ENCODE data around the gene CCN5.

The CCN5 gene

GRCh38 chr20:44738813-44739477, 23.8 kb downstream of the CCN5 start:
- Histone ChIP-seq H3K36me3 (ENCODE audit: low read length) (no peaks in the 10 kb centered on the region), H3K27me3 (ENCODE audit: low read length) (no peaks in the 10 kb centered on the region), H3K4me2 (ENCODE audit: low read depth, low read length, poor library complexity, severe bottlenecking) (peak overlapping the region; percentile 73), H3K27ac (ENCODE audit: low read depth, low read length) (no peak overlapping the region), H2AFZ (ENCODE audit: low read depth, low read length, severe bottlenecking) (peak overlapping the region; percentile 64), H3K9me3 (ENCODE audit: insufficient read depth, low read length) (no peaks in the 10 kb centered on the region; the same call in 1 of the 2 replicates), H4K20me1 (ENCODE audit: low read depth, low read length) (no peaks in the 10 kb centered on the region), H3K9me2 (replicated peaks; ENCODE audit: insufficient read depth, low read length) (no peaks in the 10 kb centered on the region), H3F3A (ENCODE audit: insufficient read depth) (no peaks in the 10 kb centered on the region), H3K9ac (ENCODE audit: low read length) (no peak overlapping the region), H3K4me3 (ENCODE audit: insufficient read depth, low read length, poor library complexity, severe bottlenecking) (peak overlapping the region; percentile 38), H3K79me2 (ENCODE audit: insufficient read depth, low read length) (no peaks in the 10 kb centered on the region)
- TF ChIP-seq CTCF (IDR thresholded peaks at IDR 0.05; ENCODE audit: insufficient read depth, low read length, poor library complexity, severe bottlenecking) (no peak), EZH2phosphoT487 (conservative IDR thresholded peaks at IDR 0.05; ENCODE audit: low read length) (no peak)

- TF ChIP-seq EZH2phosphoT487 (conservative IDR thresholded peaks at IDR 0.05; ENCODE audit: low read length) (no peak), CTCF (IDR thresholded peaks at IDR 0.05; ENCODE audit: insufficient read depth, low read length, poor library complexity, severe bottlenecking) (no peak)
- H2AFZ ChIP-seq (ENCODE audit: low read depth, low read length, severe bottlenecking) = no peak overlapping the region
- no peaks in the 10 kb centered on the region; the same call in 1 of the 2 replicates for H3K9me3 ChIP-seq (ENCODE audit: insufficient read depth, low read length)
- H3F3A ChIP-seq (ENCODE audit: insufficient read depth) = no peaks in the 10 kb centered on the region
- H3K9me2 ChIP-seq (replicated peaks; ENCODE audit: insufficient read depth, low read length) = no peaks in the 10 kb centered on the region
- H3K4me3 ChIP-seq (ENCODE audit: insufficient read depth, low read length, poor library complexity, severe bottlenecking) = no peak overlapping the region
- no peak overlapping the region for H3K9ac ChIP-seq (ENCODE audit: low read length)
- H4K20me1 ChIP-seq (ENCODE audit: low read depth, low read length) = no peaks in the 10 kb centered on the region
- no peak overlapping the region for H3K27ac ChIP-seq (ENCODE audit: low read depth, low read length)
- H3K79me2 ChIP-seq (ENCODE audit: insufficient read depth, low read length) = no peaks in the 10 kb centered on the region
- no peaks in the 10 kb centered on the region for H3K27me3 ChIP-seq (ENCODE audit: low read length)
- H3K4me2 ChIP-seq (ENCODE audit: low read depth, low read length, poor library complexity, severe bottlenecking) = no peak overlapping the region
- no peaks in the 10 kb centered on the region for H3K36me3 ChIP-seq (ENCODE audit: low read length)
Measured at GRCh38 chr20:44739942-44740341, 24.8 kb downstream of the CCN5 start.

- no peak for TF ChIP-seq EZH2phosphoT487 (conservative IDR thresholded peaks at IDR 0.05; ENCODE audit: low read length)
- no peak for TF ChIP-seq CTCF (IDR thresholded peaks at IDR 0.05; ENCODE audit: insufficient read depth, low read length, poor library complexity, severe bottlenecking)
- no peaks in the 10 kb centered on the region for H3F3A ChIP-seq (ENCODE audit: insufficient read depth)
- H3K9me2 ChIP-seq (replicated peaks; ENCODE audit: insufficient read depth, low read length) = no peaks in the 10 kb centered on the region
- H2AFZ ChIP-seq (ENCODE audit: low read depth, low read length, severe bottlenecking) = no peak overlapping the region
- no peak overlapping the region for H3K27ac ChIP-seq (ENCODE audit: low read depth, low read length)
- H3K4me3 ChIP-seq (ENCODE audit: insufficient read depth, low read length, poor library complexity, severe bottlenecking) = no peak overlapping the region
- H3K9me3 ChIP-seq (ENCODE audit: insufficient read depth, low read length) = no peaks in the 10 kb centered on the region
- no peaks in the 10 kb centered on the region for H3K27me3 ChIP-seq (ENCODE audit: low read length)
- H3K9ac ChIP-seq (ENCODE audit: low read length) = no peak overlapping the region
- no peaks in the 10 kb centered on the region for H3K36me3 ChIP-seq (ENCODE audit: low read length)
- no peaks in the 10 kb centered on the region for H4K20me1 ChIP-seq (ENCODE audit: low read depth, low read length)
- no peaks in the 10 kb centered on the region for H3K79me2 ChIP-seq (ENCODE audit: insufficient read depth, low read length)
- no peak overlapping the region for H3K4me2 ChIP-seq (ENCODE audit: low read depth, low read length, poor library complexity, severe bottlenecking)
Measured at GRCh38 chr20:44742304-44743079, 27.3 kb downstream of the CCN5 start.
